ENCODE data around the gene MAP3K20. TPM values are rescaled to one million over a fixed set of nuclear protein-coding genes. Genes with fewer than 3 reads are reported as not detected.
"Not testable (repeated sequence)": the region's sequence is repeated elsewhere in the genome, so short reads cannot be mapped to it uniquely, and the experiment has no call there.

MAP3K20 gene
- total and polyA plus RNA-seq, 9 donors: 38.6 to 127 (median 88.4) TPM

DNA sequence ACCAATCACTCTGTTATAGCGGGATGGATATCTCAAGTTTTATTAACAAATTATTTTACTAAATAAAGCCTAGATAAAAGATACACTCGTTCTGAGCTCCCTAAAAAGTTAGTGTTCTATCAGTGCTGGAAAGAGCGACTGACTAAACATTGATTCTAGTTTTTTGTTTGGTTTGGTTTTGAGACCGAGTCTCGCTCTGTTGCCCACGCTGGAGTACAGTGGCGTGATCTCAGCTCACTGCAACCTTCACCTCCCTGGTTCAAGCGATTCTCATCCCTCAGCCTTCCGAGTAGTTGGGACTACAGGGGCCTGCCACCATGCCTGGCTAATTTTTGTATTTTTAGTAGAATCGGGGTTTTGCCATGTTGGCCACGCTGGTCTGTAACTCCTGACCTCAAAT lies 205.2 kb downstream of the MAP3K20 start:
- 63 to 83% (median 82%) methylated on average over 11 of the region's 11 CpGs for WGBS, 3 donors
- no peaks in the 10 kb centered on the region for H3K4me1 ChIP-seq (ENCODE audit: insufficient read depth)
- no peaks in the 10 kb centered on the region for H3K36me3 ChIP-seq
- no peak for DNase-seq
- no peak overlapping the region for H3K27ac ChIP-seq
- H3K9me3 ChIP-seq: no peaks in the 10 kb centered on the region
- H3K4me3 ChIP-seq: no peak overlapping the region
- TF ChIP-seq EP300 (IDR thresholded peaks at IDR 0.05) (no peak), POLR2A (IDR thresholded peaks at IDR 0.05) (no peak)
- TF ChIP-seq, protein P1, sequence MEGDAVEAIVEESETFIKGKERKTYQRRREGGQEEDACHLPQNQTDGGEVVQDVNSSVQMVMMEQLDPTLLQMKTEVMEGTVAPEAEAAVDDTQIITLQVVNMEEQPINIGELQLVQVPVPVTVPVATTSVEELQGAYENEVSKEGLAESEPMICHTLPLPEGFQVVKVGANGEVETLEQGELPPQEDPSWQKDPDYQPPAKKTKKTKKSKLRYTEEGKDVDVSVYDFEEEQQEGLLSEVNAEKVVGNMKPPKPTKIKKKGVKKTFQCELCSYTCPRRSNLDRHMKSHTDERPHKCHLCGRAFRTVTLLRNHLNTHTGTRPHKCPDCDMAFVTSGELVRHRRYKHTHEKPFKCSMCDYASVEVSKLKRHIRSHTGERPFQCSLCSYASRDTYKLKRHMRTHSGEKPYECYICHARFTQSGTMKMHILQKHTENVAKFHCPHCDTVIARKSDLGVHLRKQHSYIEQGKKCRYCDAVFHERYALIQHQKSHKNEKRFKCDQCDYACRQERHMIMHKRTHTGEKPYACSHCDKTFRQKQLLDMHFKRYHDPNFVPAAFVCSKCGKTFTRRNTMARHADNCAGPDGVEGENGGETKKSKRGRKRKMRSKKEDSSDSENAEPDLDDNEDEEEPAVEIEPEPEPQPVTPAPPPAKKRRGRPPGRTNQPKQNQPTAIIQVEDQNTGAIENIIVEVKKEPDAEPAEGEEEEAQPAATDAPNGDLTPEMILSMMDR (IDR thresholded peaks at IDR 0.05): no peak
- H3K27me3 ChIP-seq: no peaks in the 10 kb centered on the region
- intact Hi-C loops (cut with DNase I): no loop called here

DNA sequence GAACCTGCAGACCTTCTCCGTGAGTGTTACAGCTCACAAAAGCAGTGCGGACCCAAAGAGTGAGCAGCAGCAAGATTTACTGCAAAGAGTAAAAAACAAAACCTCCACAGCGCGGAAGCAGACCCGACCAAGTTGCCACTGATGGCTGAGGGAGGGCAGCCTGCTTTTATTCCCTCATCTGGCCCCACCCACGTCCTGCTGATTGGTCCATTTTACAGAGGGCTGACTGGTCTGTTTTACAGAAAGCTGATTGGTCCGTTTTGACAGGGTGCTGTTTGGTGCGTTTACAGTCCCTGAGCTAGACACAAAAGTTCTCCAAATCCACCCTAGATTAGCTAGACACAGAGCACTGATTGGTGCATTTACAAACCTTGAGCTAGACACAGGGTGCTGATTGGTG lies 206.3 kb downstream of the MAP3K20 start:
- WGBS, 3 donors: 89 to 92% (median 90%) methylated on average over 8 of the region's 8 CpGs
- H3K4me1 ChIP-seq (ENCODE audit: insufficient read depth); H3K4me3 ChIP-seq; H3K36me3 ChIP-seq; H3K9me3 ChIP-seq; DNase-seq; intact Hi-C loops (cut with DNase I); H3K27me3 ChIP-seq; H3K27ac ChIP-seq: not testable (repeated sequence)

DNA sequence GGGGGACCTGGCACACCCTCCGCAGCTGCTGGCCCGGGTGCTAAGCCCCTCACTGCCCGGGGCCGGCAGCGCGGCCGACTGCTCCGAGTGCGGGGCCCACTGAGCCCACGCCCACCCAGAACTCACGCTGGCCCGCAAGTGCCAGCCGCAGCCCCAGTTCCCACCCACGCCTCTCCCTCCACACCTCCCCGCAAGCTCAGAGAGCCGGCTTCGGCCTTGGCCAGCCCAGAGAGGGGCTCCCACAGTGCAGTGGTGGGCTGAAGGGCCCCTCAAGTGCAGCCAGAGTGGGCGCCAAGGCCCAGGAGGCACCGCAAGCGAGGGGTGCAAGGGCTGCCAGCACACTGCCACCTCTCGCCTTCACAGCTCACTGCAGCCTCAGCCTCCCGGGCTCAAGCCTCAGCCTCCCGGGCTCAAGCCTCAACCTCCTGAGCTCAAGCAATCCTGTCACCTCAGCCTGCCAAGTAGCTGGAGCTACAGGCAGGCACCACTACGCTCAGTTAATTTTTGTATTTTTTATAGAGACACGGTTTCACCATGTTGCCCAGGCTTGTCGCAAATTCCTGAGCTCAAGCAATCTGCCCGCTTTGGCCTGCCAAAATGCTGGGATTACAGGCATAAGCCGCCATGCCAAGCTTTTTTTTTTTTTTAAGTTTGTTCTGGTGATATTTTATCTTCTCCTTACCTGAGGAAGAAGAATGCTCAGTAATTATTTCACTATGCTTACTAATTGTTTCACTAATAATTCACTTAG lies 207.3 kb downstream of the MAP3K20 start:
- no peaks in the 10 kb centered on the region for H3K4me1 ChIP-seq (ENCODE audit: insufficient read depth)
- intact Hi-C loops (cut with DNase I): no loop called here
- WGBS, 3 donors: 94 to 97% (median 94%) methylated on average over 28 of the region's 28 CpGs
- H3K27me3 ChIP-seq: no peaks in the 10 kb centered on the region
- no peak for DNase-seq
- no peaks in the 10 kb centered on the region for H3K36me3 ChIP-seq
- H3K4me3 ChIP-seq: no peak overlapping the region
- no peak overlapping the region for H3K27ac ChIP-seq
- TF ChIP-seq POLR2A (IDR thresholded peaks at IDR 0.05) (no peak), EP300 (IDR thresholded peaks at IDR 0.05) (no peak)
- TF ChIP-seq, protein P1 (IDR thresholded peaks at IDR 0.05): no peak
- H3K9me3 ChIP-seq: no peaks in the 10 kb centered on the region

DNA sequence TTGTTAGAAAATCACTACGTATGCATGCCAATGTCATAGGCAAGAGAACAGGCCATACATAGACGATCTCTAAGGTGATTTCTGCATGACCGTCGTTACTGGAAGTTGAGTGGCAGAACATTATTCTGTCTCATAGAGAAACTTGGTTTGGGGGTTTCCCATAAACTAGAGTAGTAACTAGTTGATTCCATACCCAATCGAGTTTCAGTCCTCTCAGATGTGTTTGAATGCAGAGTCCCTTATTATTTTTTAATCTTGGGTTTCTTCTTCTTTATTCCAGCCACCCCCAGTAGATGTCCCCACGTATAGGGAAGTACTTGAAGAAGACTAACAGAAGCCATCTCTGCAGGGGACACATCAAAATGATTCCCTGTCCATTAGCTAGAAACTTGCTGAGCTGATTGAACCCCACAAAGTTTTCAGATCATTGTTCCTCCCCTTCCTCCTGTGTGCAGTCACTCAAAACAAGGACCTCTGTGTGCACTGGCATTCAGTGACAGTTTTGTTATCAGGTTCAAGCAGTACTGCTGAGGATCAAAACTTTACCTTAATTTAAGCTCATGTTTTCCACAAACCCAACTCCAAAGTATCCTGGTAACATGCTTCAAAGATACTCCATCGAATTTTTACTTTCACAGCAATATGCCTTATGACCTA lies 210.6 kb downstream of the MAP3K20 start:
- intact Hi-C loops (cut with DNase I): no loop called here
- 70 to 85% (median 79%) methylated on average over 7 of the region's 7 CpGs for WGBS, 3 donors
- H3K27ac ChIP-seq: no peak overlapping the region
- H3K4me3 ChIP-seq: no peak overlapping the region
- TF ChIP-seq EP300 (IDR thresholded peaks at IDR 0.05): no peak
- TF ChIP-seq, protein P1 (IDR thresholded peaks at IDR 0.05): no peak
- no peak for TF ChIP-seq POLR2A (IDR thresholded peaks at IDR 0.05)
- H3K9me3 ChIP-seq: no peaks in the 10 kb centered on the region
- no peaks in the 10 kb centered on the region for H3K36me3 ChIP-seq
- H3K4me1 ChIP-seq (ENCODE audit: insufficient read depth): no peaks in the 10 kb centered on the region
- no peaks in the 10 kb centered on the region for H3K27me3 ChIP-seq
- DNase-seq: no peak

DNA sequence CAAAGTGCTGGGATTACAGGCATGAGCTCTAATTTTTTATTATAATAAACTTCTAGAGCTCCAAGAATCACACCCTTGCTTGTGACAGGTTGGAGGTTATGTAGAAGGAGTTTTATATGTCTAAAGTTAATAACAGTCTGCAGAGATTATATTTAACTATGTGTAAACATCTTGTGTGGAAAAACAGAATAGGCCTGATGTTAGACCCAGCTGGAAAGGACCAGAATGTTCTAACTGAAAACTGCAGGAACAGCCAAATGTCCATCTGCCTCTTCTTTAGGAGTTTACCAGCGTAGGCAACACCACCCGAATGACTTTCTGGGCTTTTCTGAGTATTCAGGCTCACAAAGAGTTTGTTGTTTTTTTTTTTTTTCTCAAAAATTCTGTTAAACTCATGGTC lies 211.9 kb downstream of the MAP3K20 start:
- Histone ChIP-seq H3K27ac (no peak overlapping the region), H3K4me3 (no peak overlapping the region), H3K4me1 (ENCODE audit: insufficient read depth) (no peaks in the 10 kb centered on the region), H3K9me3 (no peaks in the 10 kb centered on the region), H3K36me3 (no peaks in the 10 kb centered on the region), H3K27me3 (no peaks in the 10 kb centered on the region)
- intact Hi-C loops (cut with DNase I): no loop called here
- WGBS, 3 donors: 19 to 29% (median 24%) methylated on average over 2 of the region's 2 CpGs
- no peak for DNase-seq
- TF ChIP-seq POLR2A (IDR thresholded peaks at IDR 0.05) (no peak), EP300 (IDR thresholded peaks at IDR 0.05) (no peak)
- TF ChIP-seq, protein P1 (IDR thresholded peaks at IDR 0.05): no peak
